Cardiac fibroblast (primary cell): Measurements from ENCODE around the gene NR2F1-AS1.
A peak's percentile ranks its signal among the peaks of the same experiment; 100 is the strongest.

Experiments
- DNase-seq, 2 donors: peaks; one replicate each; pipeline versions ENCODE4 v3.0.0 to v3.0.0-alpha.2; 2010; ENCODE audit warnings: low read depth in 2 of 2
- H3K4me3 ChIP-seq, 2 donors: replicated peaks in 1 of 2; 1 replicate in 1 of 2; 2 replicates in 1 of 2; pipeline ENCODE4 v1.5.1; 2011; ENCODE audit warnings: low read depth in 2 of 2, low read length in 2 of 2, mild to moderate bottlenecking in 2 of 2, moderate library complexity in 1 of 2
- CTCF ChIP-seq: IDR thresholded peaks from one replicate; pipeline ENCODE4 v1.5.1; 2011; ENCODE audit warnings: low read depth, mild to moderate bottlenecking, low read length, inconsistent platforms

NR2F1-AS1 gene

GRCh38 chr5:93578813-93579691, 2.0 kb downstream of the NR2F1-AS1 start:
- DNase-seq = peak; percentile 69 to 83
- TF ChIP-seq CTCF = no peak
- H3K4me3 ChIP-seq = peak overlapping the region; percentile 83 to 86

GRCh38 chr5:93577854-93578812, 2.9 kb downstream of the NR2F1-AS1 start:
- no peak for DNase-seq
- peak overlapping the region in 1 of 2 donors; percentile 83 for H3K4me3 ChIP-seq

GRCh38 chr5:93576994-93577853, 3.8 kb downstream of the NR2F1-AS1 start:
- DNase-seq = no peak
- no peak for TF ChIP-seq CTCF
- no peak overlapping the region for H3K4me3 ChIP-seq

More at GRCh38 chr5:93577854-93578812, 2.9 kb downstream of the NR2F1-AS1 start:
- no peak for TF ChIP-seq CTCF

GRCh38 chr5:93575461-93576414, 5.3 kb downstream of the NR2F1-AS1 start:
- no peak overlapping the region for H3K4me3 ChIP-seq
- DNase-seq = no peak
- no peak for TF ChIP-seq CTCF

GRCh38 chr5:93574491-93575305, 6.3 kb downstream of the NR2F1-AS1 start:
- no peak for TF ChIP-seq CTCF
- H3K4me3 ChIP-seq = no peak overlapping the region
- no peak for DNase-seq
